BE2C (cell line): ENCODE results near the gene ABI3BP.

Experiments used
- DNase-seq: peaks from one replicate; pipeline ENCODE4 v3.0.0-alpha.2; 2020
- H3K27me3 ChIP-seq: fragments of 250-450 bp; sonication (Bioruptor Pico); 2 replicates; pipeline ENCODE4 v1.5.1; 2020; ENCODE audit warnings: mild to moderate bottlenecking
- H3K36me3 ChIP-seq: fragments of 250-450 bp; sonication (Bioruptor Pico); 2 replicates; pipeline ENCODE4 v1.5.1; 2020; ENCODE audit warnings: mild to moderate bottlenecking
- H3K4me1 ChIP-seq: fragments of 250-450 bp; sonication (Bioruptor Pico); 2 replicates; pipeline ENCODE4 v1.5.1; 2020
- H3K4me3 ChIP-seq: 2 replicates; pipeline ENCODE4 v1.5.1; 2011; ENCODE audit warnings: low read depth, low read length
- H3K9me3 ChIP-seq: fragments of 250-450 bp; sonication (Bioruptor Pico); 2 replicates; pipeline ENCODE4 v1.5.1; 2020
- TF ChIP-seq, protein P1 (sequence below): IDR thresholded peaks from 2 replicates; pipeline ENCODE4 v1.5.1; 2012; ENCODE audit warnings: mild to moderate bottlenecking, low read depth, low read length

Gene ABI3BP

GRCh38 chr3:100871306-100871705 lies 121.9 kb downstream of the ABI3BP start:
- no peaks in the 10 kb centered on the region for H3K27me3 ChIP-seq
- DNase-seq, result no peak

GRCh38 chr3:100869787-100870186 lies 123.4 kb downstream of the ABI3BP start:
- no peak for DNase-seq
- no peaks in the 10 kb centered on the region for H3K9me3 ChIP-seq
- H3K36me3 ChIP-seq, result no peaks in the 10 kb centered on the region
- peaks cover 3% of the 10 kb centered on the region; the same call in 1 of the 2 replicates for H3K4me1 ChIP-seq
- TF ChIP-seq, protein P1, sequence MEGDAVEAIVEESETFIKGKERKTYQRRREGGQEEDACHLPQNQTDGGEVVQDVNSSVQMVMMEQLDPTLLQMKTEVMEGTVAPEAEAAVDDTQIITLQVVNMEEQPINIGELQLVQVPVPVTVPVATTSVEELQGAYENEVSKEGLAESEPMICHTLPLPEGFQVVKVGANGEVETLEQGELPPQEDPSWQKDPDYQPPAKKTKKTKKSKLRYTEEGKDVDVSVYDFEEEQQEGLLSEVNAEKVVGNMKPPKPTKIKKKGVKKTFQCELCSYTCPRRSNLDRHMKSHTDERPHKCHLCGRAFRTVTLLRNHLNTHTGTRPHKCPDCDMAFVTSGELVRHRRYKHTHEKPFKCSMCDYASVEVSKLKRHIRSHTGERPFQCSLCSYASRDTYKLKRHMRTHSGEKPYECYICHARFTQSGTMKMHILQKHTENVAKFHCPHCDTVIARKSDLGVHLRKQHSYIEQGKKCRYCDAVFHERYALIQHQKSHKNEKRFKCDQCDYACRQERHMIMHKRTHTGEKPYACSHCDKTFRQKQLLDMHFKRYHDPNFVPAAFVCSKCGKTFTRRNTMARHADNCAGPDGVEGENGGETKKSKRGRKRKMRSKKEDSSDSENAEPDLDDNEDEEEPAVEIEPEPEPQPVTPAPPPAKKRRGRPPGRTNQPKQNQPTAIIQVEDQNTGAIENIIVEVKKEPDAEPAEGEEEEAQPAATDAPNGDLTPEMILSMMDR, result no peak
- H3K27me3 ChIP-seq, result no peaks in the 10 kb centered on the region
- no peak overlapping the region for H3K4me3 ChIP-seq

More at GRCh38 chr3:100871306-100871705, 121.9 kb downstream of the ABI3BP start:
- Histone ChIP-seq H3K4me1 (peaks cover 8% of the 10 kb centered on the region), H3K4me3 (no peak overlapping the region), H3K36me3 (no peaks in the 10 kb centered on the region), H3K9me3 (no peaks in the 10 kb centered on the region)
- TF ChIP-seq, protein P1, result no peak

- H3K4me3 ChIP-seq, result no peak overlapping the region
- no peaks in the 10 kb centered on the region for H3K9me3 ChIP-seq
- H3K36me3 ChIP-seq, result no peaks in the 10 kb centered on the region
- DNase-seq, result no peak
- TF ChIP-seq, protein P1, result no peak
- no peaks in the 10 kb centered on the region for H3K27me3 ChIP-seq
- H3K4me1 ChIP-seq, result no peaks in the 10 kb centered on the region
Measured at GRCh38 chr3:100868894-100869293, 124.3 kb downstream of the ABI3BP start.

DNA sequence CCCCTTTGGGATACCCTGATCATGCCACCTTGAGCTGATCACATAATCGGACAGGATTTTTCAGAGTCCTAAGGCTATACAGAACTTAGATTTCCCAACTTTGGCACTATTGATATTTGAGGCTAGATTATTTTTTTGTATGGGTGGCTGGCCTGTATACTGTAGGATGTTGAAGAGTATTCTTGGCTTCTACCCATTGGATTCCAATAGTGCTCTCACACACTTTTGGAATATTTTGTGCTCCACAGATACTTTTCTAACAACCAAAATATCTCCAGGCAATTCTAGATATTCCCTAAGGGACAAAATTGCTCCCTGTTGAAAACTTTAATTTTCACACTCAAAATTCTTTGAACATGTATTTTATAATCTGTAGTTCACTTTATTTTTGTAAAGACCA lies 125.1 kb downstream of the ABI3BP start:
- Histone ChIP-seq H3K27me3 (no peaks in the 10 kb centered on the region), H3K9me3 (no peaks in the 10 kb centered on the region), H3K4me1 (no peaks in the 10 kb centered on the region), H3K4me3 (no peak overlapping the region), H3K36me3 (no peaks in the 10 kb centered on the region)
- no peak for DNase-seq
- TF ChIP-seq, protein P1, result no peak

GRCh38 chr3:100865442-100865841 lies 127.8 kb downstream of the ABI3BP start:
- no peaks in the 10 kb centered on the region for H3K27me3 ChIP-seq
- TF ChIP-seq, protein P1, result no peak
- H3K36me3 ChIP-seq, result no peaks in the 10 kb centered on the region
- DNase-seq, result no peak
- H3K4me3 ChIP-seq, result no peak overlapping the region
- no peaks in the 10 kb centered on the region for H3K4me1 ChIP-seq
- H3K9me3 ChIP-seq, result no peaks in the 10 kb centered on the region

GRCh38 chr3:100864471-100865250 lies 128.6 kb downstream of the ABI3BP start:
- DNase-seq, result no peak
- H3K4me1 ChIP-seq, result no peaks in the 10 kb centered on the region
- no peak overlapping the region for H3K4me3 ChIP-seq
- no peaks in the 10 kb centered on the region for H3K36me3 ChIP-seq
- TF ChIP-seq, protein P1, result no peak
- no peaks in the 10 kb centered on the region for H3K9me3 ChIP-seq
- no peaks in the 10 kb centered on the region for H3K27me3 ChIP-seq
